ENCODE measurements around the gene CENPVL1. TPM values are rescaled to one million over a fixed set of nuclear protein-coding genes. Genes with fewer than 3 reads are reported as not detected.

The CENPVL1 gene
- total RNA-seq, 4 donors from 2014 or later = not detected

DNA sequence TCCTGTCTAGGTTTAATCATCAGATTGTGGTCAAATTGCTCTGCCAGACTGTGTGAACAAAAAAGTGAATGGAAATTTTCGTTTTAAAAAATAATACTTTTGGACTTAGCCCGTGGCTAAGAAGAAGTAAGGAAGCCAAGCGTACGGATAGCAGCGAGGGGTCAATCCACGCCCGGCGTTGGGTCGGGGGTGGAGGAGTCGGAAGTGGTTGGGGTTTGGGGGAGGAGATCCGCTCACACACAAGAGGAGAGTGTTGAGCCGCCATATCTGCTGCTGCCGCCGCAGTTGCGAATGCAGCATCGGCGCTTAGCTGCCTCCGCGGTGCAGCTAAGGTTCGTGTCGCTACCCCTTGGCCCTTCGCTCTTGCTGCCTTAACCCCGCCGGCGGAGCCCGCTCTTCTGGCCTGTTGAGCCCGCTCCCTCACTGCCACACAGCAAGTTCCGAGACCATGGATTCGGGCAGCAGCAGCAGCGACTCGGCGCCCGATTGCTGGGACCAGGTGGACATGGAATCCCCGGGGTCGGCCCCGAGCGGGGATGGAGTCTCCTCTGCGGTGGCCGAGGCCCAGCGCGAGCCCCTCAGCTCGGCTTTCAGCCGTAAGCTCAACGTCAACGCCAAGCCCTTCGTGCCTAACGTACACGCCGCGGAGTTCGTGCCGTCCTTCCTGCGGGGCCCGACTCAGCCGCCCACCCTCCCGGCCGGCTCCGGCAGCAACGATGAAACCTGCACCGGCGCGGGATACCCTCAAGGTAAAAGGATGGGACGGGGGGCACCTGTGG lies 33.1 kb downstream of the CENPVL1 start, which contains the start of gene GSPT2:
TSS of gene GSPT2 (plus strand) at position 264 of the 779 bp plus-strand sequence. CDS start at position 449, 185 bp downstream.
- Histone ChIP-seq H3K27ac (peak within 1 kb of the TSS; percentile 68 to 82 (median 76)), H3K4me1 (peaks cover 0 to 3% (median 0%) of the 10 kb centered on the region in 4 donors), H3K27me3 (no peaks in the 10 kb centered on the region), H3K36me3 (no peaks in the 10 kb centered on the region), H3K9me3 (no peaks in the 10 kb centered on the region), H3K4me3 (peak within 1 kb of the TSS; percentile 37 to 71 (median 60))
- in situ Hi-C loops (cut with MboI; ENCODE audit: low pct_ligation_motif_present in 1 of 4, low pct_unique_long_range_greater_than_20kb in 1 of 4, low sequenced_read_pairs in 3 of 4) (no loop called here), intact Hi-C loops (cut with DNase I; ENCODE audit: low total_unique reads) (no loop called here)
- peak; percentile 75 for DNase-seq
- TF ChIP-seq POLR2AphosphoS5 (IDR thresholded peaks at IDR 0.05) (peak in 2 of 3 donors; percentile 33 to 46), POLR2A (IDR thresholded peaks at IDR 0.05) (peak; percentile 41), EP300 (IDR thresholded peaks at IDR 0.05; ENCODE audit: low read depth) (no peak)
- 0 to 35% methylated on average over 1 to 63 of the region's 63 CpGs for WGBS, 2 donors (ENCODE audit: low coverage in 1 of 2)

DNA sequence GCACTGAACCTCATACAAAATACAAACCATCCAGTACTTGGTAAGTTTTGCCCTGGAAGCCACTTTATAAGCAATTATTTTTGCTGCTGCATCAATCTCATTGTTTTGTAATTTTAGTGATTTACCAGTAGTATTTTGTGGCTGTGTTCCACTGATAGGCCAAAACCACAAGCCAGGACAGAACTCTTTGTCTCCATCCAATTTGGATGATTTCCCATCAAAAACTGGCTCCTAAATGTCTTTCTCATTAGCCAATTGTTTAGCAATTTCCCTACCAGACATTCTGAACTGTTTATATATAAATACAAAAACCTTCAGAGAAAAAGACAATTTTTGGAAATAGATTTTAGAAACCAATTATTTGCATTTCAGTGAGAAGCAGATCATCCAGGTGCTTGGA lies 37.4 kb downstream of the CENPVL1 start:
- intact Hi-C loops (cut with DNase I; ENCODE audit: low total_unique reads) = no loop called here

DNA sequence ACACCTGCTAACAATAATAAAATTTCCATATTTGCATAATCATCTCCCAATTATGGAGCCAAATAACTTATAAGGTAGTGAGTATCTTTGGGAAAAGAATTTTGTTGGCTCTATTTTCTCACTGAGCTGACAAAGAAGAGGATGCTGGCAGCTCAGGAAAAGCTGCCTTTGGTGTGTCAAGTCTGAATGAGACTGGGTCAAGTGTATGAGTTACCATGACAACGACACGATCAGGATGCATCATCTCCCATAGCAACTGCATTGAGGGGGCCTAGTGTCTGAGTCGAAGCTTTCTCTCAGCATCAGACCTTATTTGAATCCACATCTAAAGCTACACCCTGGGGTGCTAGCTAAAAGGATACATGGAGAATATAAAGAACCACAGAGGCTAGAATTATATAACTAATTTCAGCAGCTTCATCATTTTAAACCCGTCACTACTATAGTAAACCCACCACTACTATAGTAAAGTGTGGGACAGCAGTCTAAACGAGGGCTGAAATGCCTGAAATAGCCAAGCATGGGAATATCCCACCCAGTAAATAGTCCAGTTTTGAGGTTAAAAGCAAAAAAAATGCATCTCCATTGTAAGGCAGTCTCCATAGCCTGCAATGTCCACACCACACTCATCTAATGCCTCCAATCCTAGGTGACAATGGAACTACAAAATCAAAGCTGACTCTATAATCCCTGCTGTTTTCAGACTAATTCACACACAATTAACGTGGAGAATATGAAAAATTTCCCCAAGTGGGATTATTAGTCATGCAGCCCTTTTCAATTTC lies 48.9 kb downstream of the CENPVL1 start:
- Histone ChIP-seq H3K9me3 (no peaks in the 10 kb centered on the region), H3K4me3 (no peak overlapping the region), H3K4me1 (no peaks in the 10 kb centered on the region), H3K36me3 (no peaks in the 10 kb centered on the region), H3K27ac (no peak overlapping the region), H3K27me3 (no peaks in the 10 kb centered on the region)
- no peak for TF ChIP-seq POLR2A (IDR thresholded peaks at IDR 0.05)
- no peak for TF ChIP-seq EP300 (IDR thresholded peaks at IDR 0.05; ENCODE audit: low read depth)
- TF ChIP-seq POLR2AphosphoS5 (IDR thresholded peaks at IDR 0.05) = no peak
- TF ChIP-seq, protein P1, sequence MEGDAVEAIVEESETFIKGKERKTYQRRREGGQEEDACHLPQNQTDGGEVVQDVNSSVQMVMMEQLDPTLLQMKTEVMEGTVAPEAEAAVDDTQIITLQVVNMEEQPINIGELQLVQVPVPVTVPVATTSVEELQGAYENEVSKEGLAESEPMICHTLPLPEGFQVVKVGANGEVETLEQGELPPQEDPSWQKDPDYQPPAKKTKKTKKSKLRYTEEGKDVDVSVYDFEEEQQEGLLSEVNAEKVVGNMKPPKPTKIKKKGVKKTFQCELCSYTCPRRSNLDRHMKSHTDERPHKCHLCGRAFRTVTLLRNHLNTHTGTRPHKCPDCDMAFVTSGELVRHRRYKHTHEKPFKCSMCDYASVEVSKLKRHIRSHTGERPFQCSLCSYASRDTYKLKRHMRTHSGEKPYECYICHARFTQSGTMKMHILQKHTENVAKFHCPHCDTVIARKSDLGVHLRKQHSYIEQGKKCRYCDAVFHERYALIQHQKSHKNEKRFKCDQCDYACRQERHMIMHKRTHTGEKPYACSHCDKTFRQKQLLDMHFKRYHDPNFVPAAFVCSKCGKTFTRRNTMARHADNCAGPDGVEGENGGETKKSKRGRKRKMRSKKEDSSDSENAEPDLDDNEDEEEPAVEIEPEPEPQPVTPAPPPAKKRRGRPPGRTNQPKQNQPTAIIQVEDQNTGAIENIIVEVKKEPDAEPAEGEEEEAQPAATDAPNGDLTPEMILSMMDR (IDR thresholded peaks at IDR 0.05) = no peak
- DNase-seq = no peak
- intact Hi-C loops (cut with DNase I; ENCODE audit: low total_unique reads) (no loop called here), in situ Hi-C loops (cut with MboI; ENCODE audit: low pct_ligation_motif_present in 1 of 4, low pct_unique_long_range_greater_than_20kb in 1 of 4, low sequenced_read_pairs in 3 of 4) (no loop called here)
- WGBS, 2 donors (ENCODE audit: low coverage in 1 of 2) = 53% methylated on average over 6 of the region's 6 CpGs; no CpG with 5 or more reads in 1 of the 2 donors

More for the DNA sequence above, 37.4 kb downstream of the CENPVL1 start:
- Histone ChIP-seq H3K36me3 (no peaks in the 10 kb centered on the region), H3K4me1 (peaks cover 0 to 3% (median 0%) of the 10 kb centered on the region in 4 donors), H3K27ac (no peak overlapping the region), H3K9me3 (no peaks in the 10 kb centered on the region), H3K27me3 (no peaks in the 10 kb centered on the region), H3K4me3 (no peak overlapping the region)
- TF ChIP-seq POLR2AphosphoS5 (IDR thresholded peaks at IDR 0.05) = no peak
- no peak for TF ChIP-seq POLR2A (IDR thresholded peaks at IDR 0.05)
- TF ChIP-seq, protein P1 (IDR thresholded peaks at IDR 0.05) = no peak
- TF ChIP-seq EP300 (IDR thresholded peaks at IDR 0.05; ENCODE audit: low read depth) = no peak
- no peak for DNase-seq
- in situ Hi-C loops (cut with MboI; ENCODE audit: low pct_ligation_motif_present in 1 of 4, low pct_unique_long_range_greater_than_20kb in 1 of 4, low sequenced_read_pairs in 3 of 4) = no loop called here

DNA sequence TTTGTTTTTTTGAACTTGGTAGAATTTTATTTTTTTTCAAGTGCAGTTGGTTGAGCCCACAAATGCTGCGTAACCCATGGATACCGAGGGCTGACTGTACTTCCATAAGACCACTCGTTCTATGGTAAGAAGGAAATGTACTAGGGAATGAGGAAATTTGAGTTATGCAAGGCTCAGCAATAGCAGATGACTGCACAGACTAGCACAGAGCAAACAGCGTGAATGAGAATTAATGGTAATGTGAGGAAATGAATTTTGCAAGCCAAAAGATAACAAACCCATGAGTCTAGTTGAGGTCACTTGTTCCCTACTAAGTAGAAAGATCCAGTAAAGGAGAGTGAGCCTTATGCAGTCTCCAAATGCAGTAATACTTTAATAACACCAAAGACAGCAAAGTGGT lies 50.3 kb downstream of the CENPVL1 start:
- Histone ChIP-seq H3K36me3 (no peaks in the 10 kb centered on the region), H3K4me1 (no peaks in the 10 kb centered on the region), H3K27me3 (no peaks in the 10 kb centered on the region), H3K4me3 (no peak overlapping the region), H3K27ac (no peak overlapping the region), H3K9me3 (no peaks in the 10 kb centered on the region)
- no peak for DNase-seq
- intact Hi-C loops (cut with DNase I; ENCODE audit: low total_unique reads) (no loop called here), in situ Hi-C loops (cut with MboI; ENCODE audit: low pct_ligation_motif_present in 1 of 4, low pct_unique_long_range_greater_than_20kb in 1 of 4, low sequenced_read_pairs in 3 of 4) (no loop called here)
- 79 to 93% methylated on average over 2 to 4 of the region's 4 CpGs for WGBS, 2 donors (ENCODE audit: low coverage in 1 of 2)
- TF ChIP-seq, protein P1 (IDR thresholded peaks at IDR 0.05) = no peak
- no peak for TF ChIP-seq EP300 (IDR thresholded peaks at IDR 0.05; ENCODE audit: low read depth)
- no peak for TF ChIP-seq POLR2AphosphoS5 (IDR thresholded peaks at IDR 0.05)
- no peak for TF ChIP-seq POLR2A (IDR thresholded peaks at IDR 0.05)

Other genes with a start within 250 kb of the CENPVL1 start
- gene NUDT11, start 213.9 kb upstream of the CENPVL1 start, total RNA-seq = 1 to 10 TPM in 1 of 4 donors, under 1 TPM in 2, not detected in 1; 0.68 to 1.4 (median 0.80) TPM
- gene CENPVL3, start 91.6 kb upstream of the CENPVL1 start, total RNA-seq = not detected
- gene CENPVL2, start 27.7 kb upstream of the CENPVL1 start, total RNA-seq = not detected
- 10 to 100 TPM in 1 of 4 donors, 1 to 10 TPM in 3; 2.6 to 10.1 (median 4.3) TPM for gene GSPT2, start 32.9 kb downstream of the CENPVL1 start, total RNA-seq
- 10 to 100 TPM; 43.7 to 77.2 (median 55.9) TPM for gene MAGED1, start 183.1 kb downstream of the CENPVL1 start, total RNA-seq

Data from transverse colon (tissue), 4 donors.